HCT116 (cell line): ENCODE results near the gene DIS3L2. TPM values are rescaled to one million over a fixed set of nuclear protein-coding genes. Genes with fewer than 3 reads are reported as not detected.

Experiments
- ATAC-seq: fragments of 200-7000 bp; cut with Tn5 transposase; 2 replicates; pipeline ENCODE4 v1.9.1; 2020; ENCODE audit warnings: mild to moderate bottlenecking, moderate library complexity
- BruUV-seq: library from RNA; stranded (reverse); fragments of 400-500 nt; replicated peaks from 2 replicates; lab custom pipeline; 2021; lab: Mats Ljungman, UMichigan
- CTCF ChIA-PET: fragments of 300-600 bp; sonication (Branson Sonifier 250); formaldehyde crosslinking; loops from one replicate; lab custom pipeline; 2021; ENCODE audit warnings: antibody characterized with exemption; lab: Charles Lee
- POLR2A ChIA-PET: fragments of 300-600, 350-600 bp; sonication (Branson Sonifier 250); formaldehyde crosslinking; loops from one replicate; lab custom pipeline; 2021; ENCODE audit warnings: antibody characterized with exemption; lab: Charles Lee
- RAD21 ChIA-PET, 2 experiments: fragments of 300-600 bp; sonication (Branson Sonifier 250); formaldehyde crosslinking; loops; one replicate each; lab custom pipeline; 2023; ENCODE audit warnings: low total read pairs in 2 of 2; ENCODE audit not compliant: uncharacterized antibody in 2 of 2, unreplicated experiment in 2 of 2, low non-redundant PET in 1 of 2; lab: Charles Lee
- DNase-seq: peaks from one replicate; pipeline ENCODE4 v3.0.0-alpha.2; 2010; ENCODE audit warnings: low read depth, low spot score
- H2AFZ ChIP-seq: fragments of 200-600 bp; shearing (Covaris generic), sonication (generic); 2 replicates; pipeline ENCODE4 v1.6.1; 2017; ENCODE audit warnings: low read depth, mixed run types, mixed read lengths, antibody characterized with exemption, low read length; ENCODE audit not compliant: poor library complexity, severe bottlenecking
- H3K27ac ChIP-seq: 2 replicates; pipeline ENCODE4 v1.5.1; 2012; ENCODE audit warnings: low read depth, low read length
- H3K27me3 ChIP-seq: fragments of 200-600 bp; sonication (generic); 2 replicates; pipeline ENCODE4 v1.6.1; 2016; ENCODE audit warnings: mixed run types, low read length, mixed read lengths; ENCODE audit not compliant: insufficient read depth
- H3K36me3 ChIP-seq, 2 experiments: fragments of 200-500 bp in 1 of 2; fragments of 200-600 bp in 1 of 2; sonication (Bioruptor generic) in 1 of 2; sonication (generic) in 1 of 2; 2 replicates each; pipeline versions ENCODE4 v1.5.1 to v1.6.1; 2014 to 2016; ENCODE audit warnings: low read length in 2 of 2, inconsistent platforms in 1 of 2, mixed read lengths in 1 of 2, mixed run types in 1 of 2; ENCODE audit not compliant: insufficient read depth in 2 of 2, control insufficient read depth in 1 of 2
- H3K4me1 ChIP-seq, 2 experiments: fragments of 200-600 bp in 1 of 2; sonication (generic) in 1 of 2; 2 replicates each; pipeline versions ENCODE4 v1.5.1 to v1.6.1; 2012 to 2017; ENCODE audit warnings: low read length in 2 of 2, inconsistent platforms in 1 of 2, mild to moderate bottlenecking in 1 of 2, mixed read lengths in 1 of 2, mixed run types in 1 of 2, moderate library complexity in 1 of 2; ENCODE audit not compliant: insufficient read depth in 2 of 2, control insufficient read depth in 1 of 2
- H3K4me2 ChIP-seq: fragments of 200-600 bp; sonication (generic); 2 replicates; pipeline ENCODE4 v1.6.1; 2017; ENCODE audit warnings: mixed run types, low read length, mixed read lengths
- H3K4me3 ChIP-seq, 2 experiments: fragments of 200-600 bp in 1 of 2; sonication (generic) in 1 of 2; replicated peaks in 1 of 2; 2 replicates each; pipeline ENCODE4 v1.5.1; 2011 to 2016; ENCODE audit warnings: low read length in 2 of 2, control low read depth in 1 of 2, low read depth in 1 of 2, mild to moderate bottlenecking in 1 of 2, mixed read lengths in 1 of 2, mixed run types in 1 of 2
- H3K79me2 ChIP-seq: fragments of 200-600 bp; sonication (generic); 2 replicates; pipeline ENCODE4 v1.6.1; 2017; ENCODE audit warnings: mild to moderate bottlenecking, mixed run types, low read length, moderate library complexity, mixed read lengths; ENCODE audit not compliant: insufficient read depth
- H3K9ac ChIP-seq: fragments of 200-600 bp; sonication (generic); 2 replicates; pipeline ENCODE4 v1.6.1; 2016; ENCODE audit warnings: low read length, mixed read lengths
- H3K9me2 ChIP-seq: fragments of 200-600 bp; sonication (generic), shearing (Covaris generic); 2 replicates; pipeline ENCODE4 v1.6.1; 2017; ENCODE audit warnings: mixed run types, mild to moderate bottlenecking, moderate library complexity; ENCODE audit not compliant: insufficient read depth
- H3K9me3 ChIP-seq, 2 experiments: fragments of 200-500 bp in 1 of 2; fragments of 200-600 bp in 1 of 2; sonication (Bioruptor generic) in 1 of 2; sonication (generic) in 1 of 2; 2 replicates each; pipeline ENCODE4 v1.6.1; 2014 to 2017; ENCODE audit warnings: low read length in 2 of 2, mixed read lengths in 2 of 2, inconsistent platforms in 1 of 2, low read depth in 1 of 2, mild to moderate bottlenecking in 1 of 2, mixed run types in 1 of 2, moderate library complexity in 1 of 2; ENCODE audit not compliant: control insufficient read depth in 1 of 2, insufficient read depth in 1 of 2
- H4K20me1 ChIP-seq: fragments of 200-600 bp; sonication (generic), shearing (Covaris generic); 2 replicates; pipeline ENCODE4 v1.6.1; 2017; ENCODE audit warnings: mixed run types, mild to moderate bottlenecking, moderate library complexity; ENCODE audit not compliant: insufficient read depth
- EZH2phosphoT487 ChIP-seq: fragments of 200-600 bp; IDR thresholded peaks from 2 replicates; pipeline ENCODE4 v1.6.1; 2018; ENCODE audit warnings: antibody characterized with exemption, borderline replicate concordance
- POLR2AphosphoS5 ChIP-seq: IDR thresholded peaks from 2 replicates; pipeline ENCODE4 v1.6.1; 2011; ENCODE audit warnings: mild to moderate bottlenecking, low read depth, low read length, moderate library complexity
- RAD21 ChIP-seq: IDR thresholded peaks from 2 replicates; pipeline ENCODE4 v1.6.1; 2012; ENCODE audit warnings: low read depth, mild to moderate bottlenecking
- SIN3A ChIP-seq: IDR thresholded peaks from 2 replicates; pipeline ENCODE4 v1.6.1; 2012; ENCODE audit warnings: low read depth
- SP1 ChIP-seq: IDR thresholded peaks from 2 replicates; pipeline ENCODE4 v1.6.1; 2012; ENCODE audit warnings: low read depth
- intact Hi-C: fragments of 100-400 bp; cut with micrococcal nuclease; formaldehyde crosslinking; loops from 2 replicates; pipeline ENCODE4 v1.10.0; 2022
- total RNA-seq: library from RNA; stranded (reverse); gene quantifications from one replicate; pipeline ENCODE4 v1.2.1, GENCODE V29; 2021; ENCODE audit not compliant: unreplicated experiment
- TF ChIP-seq, protein P1 (sequence below): IDR thresholded peaks from 2 replicates; pipeline ENCODE4 v1.6.1; 2012; ENCODE audit warnings: low read depth
- TF ChIP-seq, protein P2 (sequence below): IDR thresholded peaks from 2 replicates; pipeline ENCODE4 v1.6.1; 2011; ENCODE audit warnings: mild to moderate bottlenecking, low read length, moderate library complexity; ENCODE audit not compliant: insufficient replicate concordance; ENCODE audit errors: extremely low read depth

The DIS3L2 gene
- total RNA-seq, 1 experiment from 2014 or later: 42.5 TPM

DNA sequence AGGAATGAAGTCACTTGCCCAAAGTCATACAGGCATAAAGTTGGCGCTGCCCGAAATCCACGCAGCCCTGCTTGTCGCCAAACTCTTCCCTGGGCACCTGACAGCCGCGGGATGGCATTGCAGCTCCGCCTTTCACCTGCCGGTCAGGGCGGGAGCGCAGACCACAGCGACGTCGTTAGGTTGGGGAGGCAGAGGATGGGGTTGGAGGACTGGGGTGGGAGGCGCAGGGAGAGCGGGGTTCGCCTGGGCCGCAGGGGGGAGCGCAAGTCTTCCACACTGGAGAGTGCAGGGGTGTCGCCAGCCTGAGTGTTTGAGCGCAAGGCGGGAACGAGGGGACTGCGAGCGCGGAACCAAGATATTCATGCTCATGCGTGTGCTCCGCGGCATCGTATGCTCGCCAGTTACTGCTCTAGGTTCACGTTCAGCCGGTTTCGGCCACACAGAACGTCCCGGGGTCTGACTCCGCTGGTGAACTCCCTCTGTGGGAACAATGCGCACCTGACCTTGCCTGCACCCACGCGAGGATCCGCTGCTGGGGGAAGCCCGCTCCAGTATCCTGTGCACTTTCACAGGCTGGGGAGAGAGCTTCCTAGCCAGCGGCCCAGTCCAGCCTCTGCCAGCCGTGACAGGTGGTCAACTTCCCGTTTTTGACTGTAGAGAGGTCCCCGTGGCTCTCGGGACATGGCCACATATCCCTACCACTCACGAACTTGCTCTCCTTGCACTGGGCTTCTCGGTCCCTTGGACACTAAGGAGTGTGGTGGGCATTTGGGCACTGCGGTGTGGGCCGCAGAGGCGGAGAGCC, 34.5 kb upstream of the DIS3L2 start:
- ChIA-PET RAD21 (no interaction called here), POLR2A (interaction anchor here (0.6 kb wide), 1 partner anchor 36 kb away, joined by 4 read pairs; no protein-coding TSS in a partner anchor), CTCF (no interaction called here)
- no peak overlapping the region for H2AFZ ChIP-seq
- no peaks in the 10 kb centered on the region for H3K9me3 ChIP-seq
- DNase-seq (no peak), ATAC-seq (no peak)
- no peaks in the 10 kb centered on the region for H4K20me1 ChIP-seq
- no peaks in the 10 kb centered on the region for H3K79me2 ChIP-seq
- intact Hi-C loops: no loop called here
- peaks cover 8 to 18% of the 10 kb centered on the region in 2 experiments for H3K4me1 ChIP-seq
- no peaks in the 10 kb centered on the region for H3K27me3 ChIP-seq
- BruUV-seq: no TSS peak
- peak overlapping the region; percentile 90; the same call in 1 of the 2 replicates for H3K4me2 ChIP-seq
- no peak overlapping the region for H3K4me3 ChIP-seq
- no peaks in the 10 kb centered on the region for H3K36me3 ChIP-seq
- TF ChIP-seq, protein P1, sequence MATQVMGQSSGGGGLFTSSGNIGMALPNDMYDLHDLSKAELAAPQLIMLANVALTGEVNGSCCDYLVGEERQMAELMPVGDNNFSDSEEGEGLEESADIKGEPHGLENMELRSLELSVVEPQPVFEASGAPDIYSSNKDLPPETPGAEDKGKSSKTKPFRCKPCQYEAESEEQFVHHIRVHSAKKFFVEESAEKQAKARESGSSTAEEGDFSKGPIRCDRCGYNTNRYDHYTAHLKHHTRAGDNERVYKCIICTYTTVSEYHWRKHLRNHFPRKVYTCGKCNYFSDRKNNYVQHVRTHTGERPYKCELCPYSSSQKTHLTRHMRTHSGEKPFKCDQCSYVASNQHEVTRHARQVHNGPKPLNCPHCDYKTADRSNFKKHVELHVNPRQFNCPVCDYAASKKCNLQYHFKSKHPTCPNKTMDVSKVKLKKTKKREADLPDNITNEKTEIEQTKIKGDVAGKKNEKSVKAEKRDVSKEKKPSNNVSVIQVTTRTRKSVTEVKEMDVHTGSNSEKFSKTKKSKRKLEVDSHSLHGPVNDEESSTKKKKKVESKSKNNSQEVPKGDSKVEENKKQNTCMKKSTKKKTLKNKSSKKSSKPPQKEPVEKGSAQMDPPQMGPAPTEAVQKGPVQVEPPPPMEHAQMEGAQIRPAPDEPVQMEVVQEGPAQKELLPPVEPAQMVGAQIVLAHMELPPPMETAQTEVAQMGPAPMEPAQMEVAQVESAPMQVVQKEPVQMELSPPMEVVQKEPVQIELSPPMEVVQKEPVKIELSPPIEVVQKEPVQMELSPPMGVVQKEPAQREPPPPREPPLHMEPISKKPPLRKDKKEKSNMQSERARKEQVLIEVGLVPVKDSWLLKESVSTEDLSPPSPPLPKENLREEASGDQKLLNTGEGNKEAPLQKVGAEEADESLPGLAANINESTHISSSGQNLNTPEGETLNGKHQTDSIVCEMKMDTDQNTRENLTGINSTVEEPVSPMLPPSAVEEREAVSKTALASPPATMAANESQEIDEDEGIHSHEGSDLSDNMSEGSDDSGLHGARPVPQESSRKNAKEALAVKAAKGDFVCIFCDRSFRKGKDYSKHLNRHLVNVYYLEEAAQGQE: no peak
- TF ChIP-seq RAD21: no peak
- no peak for TF ChIP-seq SIN3A
- TF ChIP-seq, protein P2, sequence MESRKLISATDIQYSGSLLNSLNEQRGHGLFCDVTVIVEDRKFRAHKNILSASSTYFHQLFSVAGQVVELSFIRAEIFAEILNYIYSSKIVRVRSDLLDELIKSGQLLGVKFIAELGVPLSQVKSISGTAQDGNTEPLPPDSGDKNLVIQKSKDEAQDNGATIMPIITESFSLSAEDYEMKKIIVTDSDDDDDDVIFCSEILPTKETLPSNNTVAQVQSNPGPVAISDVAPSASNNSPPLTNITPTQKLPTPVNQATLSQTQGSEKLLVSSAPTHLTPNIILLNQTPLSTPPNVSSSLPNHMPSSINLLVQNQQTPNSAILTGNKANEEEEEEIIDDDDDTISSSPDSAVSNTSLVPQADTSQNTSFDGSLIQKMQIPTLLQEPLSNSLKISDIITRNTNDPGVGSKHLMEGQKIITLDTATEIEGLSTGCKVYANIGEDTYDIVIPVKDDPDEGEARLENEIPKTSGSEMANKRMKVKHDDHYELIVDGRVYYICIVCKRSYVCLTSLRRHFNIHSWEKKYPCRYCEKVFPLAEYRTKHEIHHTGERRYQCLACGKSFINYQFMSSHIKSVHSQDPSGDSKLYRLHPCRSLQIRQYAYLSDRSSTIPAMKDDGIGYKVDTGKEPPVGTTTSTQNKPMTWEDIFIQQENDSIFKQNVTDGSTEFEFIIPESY: no peak
- TF ChIP-seq EZH2phosphoT487: no peak
- no peak for TF ChIP-seq POLR2AphosphoS5
- TF ChIP-seq SP1: no peak
- H3K9ac ChIP-seq: no peak overlapping the region
- no peak overlapping the region for H3K27ac ChIP-seq
- H3K9me2 ChIP-seq: no peaks in the 10 kb centered on the region
